Measurements from ENCODE around the gene SDC1.

GRCh38 chr2:20203521-20204225 lies 21.3 kb downstream of the SDC1 start:
- TF ChIP-seq CTCF (IDR thresholded peaks at IDR 0.05): no peak
- no peak for TF ChIP-seq POLR2A (IDR thresholded peaks at IDR 0.05)
